Right lobe of liver (tissue), 6 donors: ENCODE results near the gene TTC39C. TPM values are rescaled to one million over a fixed set of nuclear protein-coding genes. Genes with fewer than 3 reads are reported as not detected.

ENCODE experiments used
- ATAC-seq, 4 donors: fragments of 200-7000 bp; cut with Tn5 transposase; one replicate each; pipeline ENCODE4 v1.9.1; 2020; ENCODE audit warnings: mild to moderate bottlenecking in 4 of 4, moderate library complexity in 4 of 4
- DNase-seq, 3 donors: peaks; one replicate each; pipeline ENCODE4 v3.0.0-alpha.2; 2020
- H3K27ac ChIP-seq, 3 donors: fragments of 200-600 bp; one replicate each; pipeline ENCODE4 v1.8.0; 2022
- H3K27me3 ChIP-seq, 2 donors: fragments of 200-600 bp; one replicate each; pipeline ENCODE4 v1.8.0; 2022
- H3K36me3 ChIP-seq, 4 donors: fragments of 200-600 bp; sonication (generic) in 1 of 4; one replicate each; pipeline versions ENCODE4 v1.5.1 to v1.8.0; 2017 to 2022; ENCODE audit warnings: control low read depth in 1 of 4
- H3K4me1 ChIP-seq, 4 donors: fragments of 200-600 bp; sonication (generic) in 1 of 4; one replicate each; pipeline versions ENCODE4 v1.5.1 to v1.8.0; 2017 to 2022; ENCODE audit warnings: control low read depth in 1 of 4
- H3K4me3 ChIP-seq, 3 donors: fragments of 200-600 bp; one replicate each; pipeline ENCODE4 v1.8.0; 2022
- H3K9me3 ChIP-seq, 4 donors: fragments of 200-600 bp; sonication (generic) in 1 of 4; one replicate each; pipeline versions ENCODE4 v1.5.1 to v1.8.0; 2017 to 2022; ENCODE audit warnings: control low read depth in 1 of 4
- CTCF ChIP-seq, 4 donors: fragments of 200-600 bp in 3 of 4; fragments of 450-650 bp in 1 of 4; IDR thresholded peaks; one replicate each; pipeline versions ENCODE4 v1.5.1 to v1.8.0; 2016 to 2022; ENCODE audit warnings: antibody characterized with exemption in 4 of 4, mild to moderate bottlenecking in 2 of 4
- POLR2A ChIP-seq: fragments of 450-650 bp; IDR thresholded peaks from one replicate; pipeline ENCODE4 v1.6.1; 2017; ENCODE audit warnings: antibody characterized with exemption, mild to moderate bottlenecking
- WGBS: methylation state at CpG from one replicate; pipeline ENCODE4 v1.1.6; 2018; ENCODE audit warnings: low coverage, low lambda C conversion rate; ENCODE audit not compliant: insufficient coverage; ENCODE audit errors: missing lambda C conversion rate; 5-methylcytosine and 5-hydroxymethylcytosine counted together
- intact Hi-C, 2 donors: fragments of 100-400 bp; cut with DNase I; formaldehyde crosslinking; loops; one replicate each; pipeline versions ENCODE4 v1.11.2 to v1.14.1; 2022
- total RNA-seq, 6 experiments: library from RNA; depleted of rRNA in 2 of 6; stranded (reverse); fragments of >200 nt in 2 of 6; fragmentation: NEBNext Ultra II Directional in 3 of 6; extraction: Animal tissue kit (Norgen Biotek cat#: 25700) in 3 of 6; gene quantifications; one replicate each; pipeline versions ENCODE4 v1.1.0 to v1.2.4, GENCODE V29; 2016 to 2023
- donor health status: DM: no; HTN: yes; CAD: no.
- donor health status: DM: no; HTN: no; CAD: no.
- donor health status: DM: no; HTN: no; CAD: no.
- donor health status: DM: no; HTN: yes; CAD: no.
- donor health status: DM: no; HTN: yes; CAD: no.

Gene TTC39C
- total RNA-seq, 6 experiments from 2014 or later, result 61.9 to 167 (median 84.4) TPM

- ATAC-seq (no peak), DNase-seq (no peak)
- Histone ChIP-seq H3K36me3 (no peaks in the 10 kb centered on the region), H3K9me3 (no peaks in the 10 kb centered on the region), H3K27ac (no peak overlapping the region), H3K4me3 (no peak overlapping the region), H3K27me3 (no peaks in the 10 kb centered on the region), H3K4me1 (peaks cover 0 to 15% (median 0%) of the 10 kb centered on the region in 4 donors)
- intact Hi-C loops, result no loop called here
- WGBS, result 70% methylated on average over 6 of the region's 6 CpGs
- TF ChIP-seq CTCF (IDR thresholded peaks at IDR 0.05) (no peak), POLR2A (no peak)
These were observed 23.8 kb upstream of the TTC39C start for GRCh38 chr18:23990474-23991410.

GRCh38 chr18:23992089-23992940 is 22.2 kb upstream of the TTC39C start:
- H3K27me3 ChIP-seq, result no peaks in the 10 kb centered on the region
- H3K27ac ChIP-seq, result peak overlapping the region in 1 of 3 donors; percentile 39
- ATAC-seq (peak; percentile 98 to 100 (median 100)), DNase-seq (peak; percentile 68 to 89 (median 87))
- TF ChIP-seq POLR2A, result no peak
- no peak for TF ChIP-seq CTCF (IDR thresholded peaks at IDR 0.05)
- H3K4me1 ChIP-seq, result peaks cover 0 to 15% (median 0%) of the 10 kb centered on the region in 4 donors
- no peaks in the 10 kb centered on the region for H3K36me3 ChIP-seq
- no peak overlapping the region for H3K4me3 ChIP-seq
- no peaks in the 10 kb centered on the region for H3K9me3 ChIP-seq
- intact Hi-C loops, result no loop called here
- 35% methylated on average over 6 of the region's 7 CpGs for WGBS

- no peak for TF ChIP-seq POLR2A
- ATAC-seq (no peak), DNase-seq (no peak)
- H3K27me3 ChIP-seq, result no peaks in the 10 kb centered on the region
- H3K4me1 ChIP-seq, result peaks cover 0 to 19% (median 0%) of the 10 kb centered on the region in 4 donors
- no peaks in the 10 kb centered on the region for H3K36me3 ChIP-seq
- no peak overlapping the region for H3K4me3 ChIP-seq
- no peaks in the 10 kb centered on the region for H3K9me3 ChIP-seq
- peak overlapping the region in 1 of 3 donors; percentile 39 for H3K27ac ChIP-seq
- WGBS, result 87% methylated on average over 2 of the region's 2 CpGs
- intact Hi-C loops, result no loop called here
These were observed 21.6 kb upstream of the TTC39C start for GRCh38 chr18:23992941-23993280.

GRCh38 chr18:23994361-23994902 is 20.1 kb upstream of the TTC39C start:
- no peak for ATAC-seq
- intact Hi-C loops, result no loop called here
- H3K27ac ChIP-seq, result no peak overlapping the region
- H3K36me3 ChIP-seq, result no peaks in the 10 kb centered on the region
- WGBS, result 66% methylated on average over 8 of the region's 9 CpGs
- H3K9me3 ChIP-seq, result no peaks in the 10 kb centered on the region
- no peak overlapping the region for H3K4me3 ChIP-seq
- H3K4me1 ChIP-seq, result peaks cover 0 to 21% (median 0%) of the 10 kb centered on the region in 4 donors
- TF ChIP-seq CTCF (IDR thresholded peaks at IDR 0.05), result no peak
- TF ChIP-seq POLR2A, result no peak
- DNase-seq, result no peak
- H3K27me3 ChIP-seq, result no peaks in the 10 kb centered on the region
